ENCODE data around the gene ADAMTS14.

Gene ADAMTS14

DNA sequence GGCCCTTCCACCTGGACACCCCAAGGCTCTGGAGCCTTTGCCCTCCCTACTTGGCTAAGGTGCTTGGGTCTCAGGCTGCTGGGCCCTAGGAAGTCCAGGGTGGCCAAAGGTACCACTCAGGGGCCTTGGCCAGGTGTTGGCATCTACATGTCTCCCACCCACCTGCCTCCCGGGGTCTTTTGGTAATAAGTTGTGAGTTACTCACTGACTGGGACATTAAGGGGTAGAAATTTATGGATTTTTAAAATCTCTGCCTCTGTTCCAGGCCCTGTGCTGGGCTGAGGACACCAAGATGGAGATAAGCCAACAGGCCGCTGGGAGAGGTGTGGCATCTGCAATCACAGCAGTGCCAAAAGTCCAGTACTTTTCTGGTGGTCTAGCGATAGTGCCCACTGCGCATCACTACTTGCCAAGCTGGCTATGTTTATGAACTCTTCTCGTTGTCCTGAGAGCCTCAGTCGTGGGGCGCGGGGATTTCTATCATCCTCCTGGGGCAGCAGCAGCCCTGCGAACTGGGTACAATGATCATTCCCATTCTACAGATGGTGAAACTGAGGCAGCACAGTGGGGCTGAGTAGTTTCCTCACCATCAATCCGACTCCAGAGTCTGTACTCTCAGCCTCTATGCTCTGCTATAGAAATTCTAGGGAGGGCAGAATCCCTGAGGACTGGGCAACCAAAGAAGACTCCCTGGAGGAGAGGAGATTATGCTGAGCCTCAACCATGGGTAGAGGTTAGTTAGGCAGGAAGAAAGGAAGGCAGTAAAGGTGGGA is 76.7 kb downstream of the ADAMTS14 start:
- no peaks in the 10 kb centered on the region for H3K36me3 ChIP-seq (ENCODE audit: control insufficient read depth in 5 of 5, insufficient read depth in 5 of 5, low read length in 5 of 5)
- H3K9me3 ChIP-seq (ENCODE audit: control insufficient read depth in 5 of 5, low read length in 5 of 5): peaks cover 0 to 5% (median 0%) of the 10 kb centered on the region in 5 donors
- H3K4me3 ChIP-seq (ENCODE audit: low read depth in 1 of 5, low read length in 5 of 5): no peak overlapping the region
- peaks cover 0 to 20% (median 9%) of the 10 kb centered on the region in 5 donors for H3K4me1 ChIP-seq (ENCODE audit: control insufficient read depth in 5 of 5, insufficient read depth in 5 of 5, low read length in 5 of 5)
- peaks cover 0 to 3% (median 0%) of the 10 kb centered on the region in 5 donors for H3K27me3 ChIP-seq (ENCODE audit: control insufficient read depth in 5 of 5, insufficient read depth in 4 of 5, low read length in 5 of 5)
- H3K9ac ChIP-seq (ENCODE audit: low read length in 5 of 5): no peak overlapping the region
- H3K27ac ChIP-seq (ENCODE audit: low read depth, low read length): no peak overlapping the region

GRCh38 chr10:70749756-70750155 is 77.5 kb downstream of the ADAMTS14 start:
- H3K9me3 ChIP-seq (ENCODE audit: control insufficient read depth in 5 of 5, low read length in 5 of 5): peaks cover 0 to 5% (median 0%) of the 10 kb centered on the region in 5 donors
- no peak overlapping the region for H3K27ac ChIP-seq (ENCODE audit: low read depth, low read length)
- peaks cover 0 to 21% (median 9%) of the 10 kb centered on the region in 5 donors for H3K4me1 ChIP-seq (ENCODE audit: control insufficient read depth in 5 of 5, insufficient read depth in 5 of 5, low read length in 5 of 5)
- H3K27me3 ChIP-seq (ENCODE audit: control insufficient read depth in 5 of 5, insufficient read depth in 4 of 5, low read length in 5 of 5): peaks cover 0 to 3% (median 0%) of the 10 kb centered on the region in 5 donors
- no peak overlapping the region for H3K4me3 ChIP-seq (ENCODE audit: low read depth in 1 of 5, low read length in 5 of 5)
- H3K9ac ChIP-seq (ENCODE audit: low read length in 5 of 5): no peak overlapping the region
- no peaks in the 10 kb centered on the region for H3K36me3 ChIP-seq (ENCODE audit: control insufficient read depth in 5 of 5, insufficient read depth in 5 of 5, low read length in 5 of 5)

DNA sequence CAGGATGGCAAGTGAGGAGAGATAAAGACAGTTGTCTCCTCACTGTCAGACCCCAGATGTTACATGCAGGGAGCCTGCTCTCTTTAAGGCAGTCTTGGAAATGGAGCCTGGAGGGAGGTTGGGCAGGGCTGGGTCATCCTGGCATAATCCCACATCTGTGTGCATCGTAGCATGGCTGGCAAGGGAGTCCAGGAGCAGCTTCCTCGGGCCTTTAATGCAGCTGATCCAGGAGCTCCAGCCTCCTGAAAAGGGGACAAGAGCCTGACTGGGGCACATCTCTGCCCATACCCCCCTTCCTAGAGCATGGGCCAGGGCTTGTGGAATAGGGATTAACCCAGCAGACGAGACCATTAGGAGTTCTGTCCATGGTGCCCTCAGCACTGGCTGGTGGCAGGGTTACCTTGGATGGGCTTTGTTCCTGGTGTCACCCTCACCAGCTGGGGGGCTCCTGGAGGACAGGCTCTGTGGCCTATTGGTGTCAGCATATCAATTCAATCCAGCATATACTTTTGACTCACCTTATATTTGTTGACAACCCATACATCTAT is 77.9 kb downstream of the ADAMTS14 start:
- H3K4me3 ChIP-seq (ENCODE audit: low read depth in 1 of 5, low read length in 5 of 5): no peak overlapping the region
- no peaks in the 10 kb centered on the region for H3K36me3 ChIP-seq (ENCODE audit: control insufficient read depth in 5 of 5, insufficient read depth in 5 of 5, low read length in 5 of 5)
- H3K9ac ChIP-seq (ENCODE audit: low read length in 5 of 5): no peak overlapping the region
- H3K27me3 ChIP-seq (ENCODE audit: control insufficient read depth in 5 of 5, insufficient read depth in 4 of 5, low read length in 5 of 5): peaks cover 0 to 3% (median 0%) of the 10 kb centered on the region in 5 donors
- peaks cover 0 to 5% (median 0%) of the 10 kb centered on the region in 5 donors for H3K9me3 ChIP-seq (ENCODE audit: control insufficient read depth in 5 of 5, low read length in 5 of 5)
- H3K27ac ChIP-seq (ENCODE audit: low read depth, low read length): no peak overlapping the region
- H3K4me1 ChIP-seq (ENCODE audit: control insufficient read depth in 5 of 5, insufficient read depth in 5 of 5, low read length in 5 of 5): peaks cover 0 to 16% (median 9%) of the 10 kb centered on the region in 5 donors

- H3K4me3 ChIP-seq (ENCODE audit: low read depth in 1 of 5, low read length in 5 of 5): no peak overlapping the region
- no peak overlapping the region for H3K9ac ChIP-seq (ENCODE audit: low read length in 5 of 5)
- no peak overlapping the region for H3K27ac ChIP-seq (ENCODE audit: low read depth, low read length)
- peaks cover 0 to 3% (median 0%) of the 10 kb centered on the region in 5 donors for H3K27me3 ChIP-seq (ENCODE audit: control insufficient read depth in 5 of 5, insufficient read depth in 4 of 5, low read length in 5 of 5)
- H3K9me3 ChIP-seq (ENCODE audit: control insufficient read depth in 5 of 5, low read length in 5 of 5): no peaks in the 10 kb centered on the region
- peaks cover 0 to 16% (median 9%) of the 10 kb centered on the region in 5 donors for H3K4me1 ChIP-seq (ENCODE audit: control insufficient read depth in 5 of 5, insufficient read depth in 5 of 5, low read length in 5 of 5)
- H3K36me3 ChIP-seq (ENCODE audit: control insufficient read depth in 5 of 5, insufficient read depth in 5 of 5, low read length in 5 of 5): no peaks in the 10 kb centered on the region
Observed at GRCh38 chr10:70751356-70751755, 79.0 kb downstream of the ADAMTS14 start.

DNA sequence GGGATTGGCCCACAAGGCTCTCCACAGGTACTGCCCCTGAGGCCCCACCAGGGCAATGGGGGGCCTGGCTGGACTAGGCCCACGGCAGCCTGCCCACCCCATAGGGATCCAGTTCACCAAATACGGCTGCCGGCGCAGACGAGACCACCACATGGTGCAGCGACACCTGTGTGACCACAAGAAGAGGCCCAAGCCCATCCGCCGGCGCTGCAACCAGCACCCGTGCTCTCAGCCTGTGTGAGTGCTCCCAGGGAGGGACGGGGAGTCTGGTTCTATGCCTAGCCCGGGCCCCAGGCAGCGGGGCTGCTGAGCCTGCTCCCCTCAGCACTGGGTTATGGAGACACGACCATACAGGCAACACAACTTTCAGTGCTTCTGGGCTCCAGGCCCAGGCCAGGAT is 79.7 kb downstream of the ADAMTS14 start:
- Histone ChIP-seq H3K9me3 (ENCODE audit: control insufficient read depth in 5 of 5, low read length in 5 of 5) (no peaks in the 10 kb centered on the region), H3K27ac (ENCODE audit: low read depth, low read length) (no peak overlapping the region), H3K36me3 (ENCODE audit: control insufficient read depth in 5 of 5, insufficient read depth in 5 of 5, low read length in 5 of 5) (no peaks in the 10 kb centered on the region), H3K27me3 (ENCODE audit: control insufficient read depth in 5 of 5, insufficient read depth in 4 of 5, low read length in 5 of 5) (peaks cover 0 to 3% (median 0%) of the 10 kb centered on the region in 5 donors), H3K9ac (ENCODE audit: low read length in 5 of 5) (no peak overlapping the region), H3K4me3 (ENCODE audit: low read depth in 1 of 5, low read length in 5 of 5) (no peak overlapping the region), H3K4me1 (ENCODE audit: control insufficient read depth in 5 of 5, insufficient read depth in 5 of 5, low read length in 5 of 5) (peaks cover 0 to 12% (median 4%) of the 10 kb centered on the region in 5 donors)

GRCh38 chr10:70752571-70752970 is 80.3 kb downstream of the ADAMTS14 start:
- no peaks in the 10 kb centered on the region for H3K36me3 ChIP-seq (ENCODE audit: control insufficient read depth in 5 of 5, insufficient read depth in 5 of 5, low read length in 5 of 5)
- H3K9me3 ChIP-seq (ENCODE audit: control insufficient read depth in 5 of 5, low read length in 5 of 5): no peaks in the 10 kb centered on the region
- peaks cover 0 to 6% (median 3%) of the 10 kb centered on the region in 5 donors for H3K4me1 ChIP-seq (ENCODE audit: control insufficient read depth in 5 of 5, insufficient read depth in 5 of 5, low read length in 5 of 5)
- no peak overlapping the region for H3K9ac ChIP-seq (ENCODE audit: low read length in 5 of 5)
- H3K27ac ChIP-seq (ENCODE audit: low read depth, low read length): no peak overlapping the region
- H3K4me3 ChIP-seq (ENCODE audit: low read depth in 1 of 5, low read length in 5 of 5): no peak overlapping the region
- H3K27me3 ChIP-seq (ENCODE audit: control insufficient read depth in 5 of 5, insufficient read depth in 4 of 5, low read length in 5 of 5): peaks cover 0 to 2% (median 0%) of the 10 kb centered on the region in 5 donors

- no peak overlapping the region for H3K9ac ChIP-seq (ENCODE audit: low read length in 5 of 5)
- no peaks in the 10 kb centered on the region for H3K36me3 ChIP-seq (ENCODE audit: control insufficient read depth in 5 of 5, insufficient read depth in 5 of 5, low read length in 5 of 5)
- H3K9me3 ChIP-seq (ENCODE audit: control insufficient read depth in 5 of 5, low read length in 5 of 5): no peaks in the 10 kb centered on the region
- no peak overlapping the region for H3K4me3 ChIP-seq (ENCODE audit: low read depth in 1 of 5, low read length in 5 of 5)
- no peak overlapping the region for H3K27ac ChIP-seq (ENCODE audit: low read depth, low read length)
- H3K27me3 ChIP-seq (ENCODE audit: control insufficient read depth in 5 of 5, insufficient read depth in 4 of 5, low read length in 5 of 5): no peaks in the 10 kb centered on the region
- peaks cover 0 to 3% (median 0%) of the 10 kb centered on the region in 5 donors for H3K4me1 ChIP-seq (ENCODE audit: control insufficient read depth in 5 of 5, insufficient read depth in 5 of 5, low read length in 5 of 5)
Observed at GRCh38 chr10:70753026-70753663, 80.8 kb downstream of the ADAMTS14 start.

DNA sequence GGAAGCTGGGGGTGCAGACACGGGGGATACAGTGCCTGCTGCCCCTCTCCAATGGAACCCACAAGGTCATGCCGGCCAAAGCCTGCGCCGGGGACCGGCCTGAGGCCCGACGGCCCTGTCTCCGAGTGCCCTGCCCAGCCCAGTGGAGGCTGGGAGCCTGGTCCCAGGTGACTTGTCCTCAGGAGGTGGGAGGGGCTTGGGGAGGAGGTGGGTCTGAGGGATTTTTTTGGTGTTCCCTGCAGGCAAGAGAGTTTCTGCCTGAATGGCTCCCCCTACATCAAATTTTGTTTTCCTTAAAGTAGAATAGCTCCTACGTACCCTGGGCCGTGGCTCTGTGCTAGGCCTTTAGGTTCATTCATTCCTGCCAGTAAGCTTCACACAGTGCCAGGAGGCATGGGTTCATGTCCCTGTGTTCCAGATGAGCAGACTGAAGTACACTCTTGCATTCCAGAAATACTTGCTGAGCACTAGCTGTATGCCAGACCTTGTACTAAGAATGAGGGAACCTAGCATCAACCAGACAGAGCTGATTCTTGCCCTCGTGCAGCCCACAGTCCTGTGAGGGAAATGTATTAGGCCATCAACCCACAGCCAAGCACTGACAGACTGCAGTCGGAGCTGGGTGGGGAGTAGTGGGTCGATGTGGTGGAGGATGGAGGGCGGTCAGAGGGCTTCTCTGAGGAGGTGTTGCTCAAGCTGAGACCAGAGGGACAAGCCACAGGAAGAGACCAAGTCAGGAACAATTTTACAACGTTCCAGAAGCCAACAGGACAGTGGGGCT is 81.7 kb downstream of the ADAMTS14 start:
- H3K9me3 ChIP-seq (ENCODE audit: control insufficient read depth in 5 of 5, low read length in 5 of 5): no peaks in the 10 kb centered on the region
- no peak overlapping the region for H3K4me3 ChIP-seq (ENCODE audit: low read depth in 1 of 5, low read length in 5 of 5)
- H3K27ac ChIP-seq (ENCODE audit: low read depth, low read length): no peak overlapping the region
- no peaks in the 10 kb centered on the region for H3K36me3 ChIP-seq (ENCODE audit: control insufficient read depth in 5 of 5, insufficient read depth in 5 of 5, low read length in 5 of 5)
- H3K27me3 ChIP-seq (ENCODE audit: control insufficient read depth in 5 of 5, insufficient read depth in 4 of 5, low read length in 5 of 5): no peaks in the 10 kb centered on the region
- H3K9ac ChIP-seq (ENCODE audit: low read length in 5 of 5): no peak overlapping the region
- H3K4me1 ChIP-seq (ENCODE audit: control insufficient read depth in 5 of 5, insufficient read depth in 5 of 5, low read length in 5 of 5): peaks cover 0 to 6% (median 0%) of the 10 kb centered on the region in 5 donors

GRCh38 chr10:70756700-70757360 is 84.5 kb downstream of the ADAMTS14 start:
- Histone ChIP-seq H3K27ac (ENCODE audit: low read depth, low read length) (no peak overlapping the region), H3K4me1 (ENCODE audit: control insufficient read depth in 5 of 5, insufficient read depth in 5 of 5, low read length in 5 of 5) (peaks cover 0 to 6% (median 0%) of the 10 kb centered on the region in 5 donors), H3K36me3 (ENCODE audit: control insufficient read depth in 5 of 5, insufficient read depth in 5 of 5, low read length in 5 of 5) (no peaks in the 10 kb centered on the region), H3K27me3 (ENCODE audit: control insufficient read depth in 5 of 5, insufficient read depth in 4 of 5, low read length in 5 of 5) (peaks cover 0 to 6% (median 0%) of the 10 kb centered on the region in 5 donors), H3K9me3 (ENCODE audit: control insufficient read depth in 5 of 5, low read length in 5 of 5) (no peaks in the 10 kb centered on the region), H3K9ac (ENCODE audit: low read length in 5 of 5) (no peak overlapping the region), H3K4me3 (ENCODE audit: low read depth in 1 of 5, low read length in 5 of 5) (no peak overlapping the region)

Measured in subcutaneous abdominal adipose tissue (tissue), 5 donors.